ENCODE measurements around the gene CALY.

GRCh38 chr10:133277277-133277992, 59.3 kb downstream of the CALY start:
- TF ChIP-seq CTCF (IDR thresholded peaks at IDR 0.05; ENCODE audit: insufficient read depth, low read length, poor library complexity, severe bottlenecking) (no peak), EZH2phosphoT487 (conservative IDR thresholded peaks at IDR 0.05; ENCODE audit: low read length) (no peak)
